ENCODE data around the gene DHRSX.
"Not testable (repeated sequence)": the region's sequence is repeated elsewhere in the genome, so short reads cannot be mapped to it uniquely, and the experiment has no call there.

DHRSX gene, protein sequence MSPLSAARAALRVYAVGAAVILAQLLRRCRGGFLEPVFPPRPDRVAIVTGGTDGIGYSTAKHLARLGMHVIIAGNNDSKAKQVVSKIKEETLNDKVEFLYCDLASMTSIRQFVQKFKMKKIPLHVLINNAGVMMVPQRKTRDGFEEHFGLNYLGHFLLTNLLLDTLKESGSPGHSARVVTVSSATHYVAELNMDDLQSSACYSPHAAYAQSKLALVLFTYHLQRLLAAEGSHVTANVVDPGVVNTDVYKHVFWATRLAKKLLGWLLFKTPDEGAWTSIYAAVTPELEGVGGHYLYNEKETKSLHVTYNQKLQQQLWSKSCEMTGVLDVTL

DNA sequence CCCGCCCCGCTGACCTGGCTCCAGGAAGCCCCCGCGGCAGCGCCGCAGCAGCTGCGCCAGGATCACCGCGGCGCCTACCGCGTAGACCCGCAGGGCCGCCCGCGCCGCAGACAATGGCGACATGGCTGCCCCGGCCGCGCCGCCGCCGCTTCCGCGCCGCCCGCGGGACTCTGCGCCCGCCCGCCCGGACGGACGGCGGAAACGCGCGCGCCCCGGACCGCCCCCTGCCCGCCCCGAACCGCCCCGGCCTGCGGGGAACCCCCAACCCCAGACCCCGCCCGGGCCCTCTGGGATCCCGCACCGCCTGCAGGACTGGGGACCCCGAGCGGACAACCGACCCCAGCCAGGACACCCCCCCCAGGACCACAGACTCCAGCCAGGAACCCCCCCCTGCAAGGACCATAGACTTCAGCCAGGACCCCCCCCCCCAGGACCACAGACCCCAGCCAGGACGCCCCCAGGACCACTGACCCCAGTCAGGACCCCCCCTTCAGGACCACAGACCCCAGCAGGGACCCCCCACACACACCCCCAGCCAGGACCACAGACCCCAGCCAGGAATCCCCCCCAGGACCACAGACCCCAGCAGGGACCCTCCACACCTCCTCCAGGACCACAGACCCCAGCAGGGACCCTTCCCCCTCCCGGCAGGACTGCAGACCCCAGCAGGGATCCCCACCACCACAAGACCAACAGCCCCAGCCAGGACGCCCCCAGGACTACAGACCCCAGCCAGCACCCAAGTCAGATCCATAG lies at the start of gene DHRSX, which contains the start of gene ZBED1:
Gene DHRSX (minus strand): TSS at position 174 of the 756 bp plus-strand sequence. CDS start 51 bp downstream, at position 123.
Gene ZBED1 (minus strand): TSS at position 174 of the 756 bp plus-strand sequence. CDS start 10,257 bp downstream, outside the sequence.
- peak; percentile 63 to 91 (median 77) for DNase-seq

DNA sequence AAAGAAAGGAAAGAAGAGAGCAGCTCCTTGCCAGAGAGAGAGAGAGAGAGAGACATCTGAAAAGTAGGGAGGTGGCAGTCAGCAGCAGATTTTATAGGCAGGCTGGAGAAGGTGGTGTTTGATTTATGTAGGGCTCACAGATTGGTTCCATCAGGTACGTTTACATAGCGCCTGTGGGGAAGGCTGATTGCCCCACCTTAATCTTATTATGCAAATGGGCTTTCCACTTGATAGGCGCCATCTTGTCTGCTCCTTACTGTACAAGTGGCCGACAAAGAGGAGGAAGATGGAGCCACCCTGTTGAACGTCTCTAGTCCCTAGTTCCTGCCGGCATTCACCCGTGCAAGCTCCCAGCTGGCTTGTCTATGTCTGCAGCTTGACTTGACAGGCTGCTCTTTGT lies 49.1 kb upstream of the DHRSX start:
- DNase-seq, result no peak

DNA sequence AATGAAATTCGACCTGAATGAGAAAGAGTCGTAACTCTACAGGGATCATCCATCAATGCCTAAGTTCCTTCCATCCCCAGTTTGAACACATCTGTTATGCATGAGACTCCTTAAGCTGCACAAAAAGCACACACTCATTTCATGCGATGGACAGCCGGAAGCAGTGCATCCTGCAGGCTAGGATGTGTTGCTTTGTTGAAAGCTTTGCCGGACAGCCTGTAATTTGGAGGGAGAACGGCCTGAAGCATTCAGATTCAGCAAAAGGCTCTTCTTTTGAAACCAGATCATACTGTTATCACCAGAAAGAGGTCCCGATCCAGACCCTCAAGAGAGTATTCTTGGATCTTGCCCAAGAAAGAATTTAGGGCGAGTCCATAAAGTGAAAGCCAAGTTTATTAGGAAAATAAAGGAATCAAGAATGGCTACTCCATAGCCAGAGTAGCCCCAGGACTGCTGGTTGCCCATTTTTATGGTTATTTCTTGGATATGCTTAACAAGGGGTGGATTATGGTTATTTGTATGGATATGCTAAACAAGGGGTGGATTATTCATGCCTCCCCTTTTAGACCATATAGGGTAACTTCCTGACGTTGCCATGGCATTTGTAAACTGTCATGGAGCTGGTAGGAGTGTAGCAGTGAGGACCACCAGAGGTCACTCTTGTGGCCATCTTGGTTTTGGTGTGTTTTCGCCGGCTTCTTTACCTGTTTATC lies 48.1 kb upstream of the DHRSX start:
- no peak for DNase-seq

DNA sequence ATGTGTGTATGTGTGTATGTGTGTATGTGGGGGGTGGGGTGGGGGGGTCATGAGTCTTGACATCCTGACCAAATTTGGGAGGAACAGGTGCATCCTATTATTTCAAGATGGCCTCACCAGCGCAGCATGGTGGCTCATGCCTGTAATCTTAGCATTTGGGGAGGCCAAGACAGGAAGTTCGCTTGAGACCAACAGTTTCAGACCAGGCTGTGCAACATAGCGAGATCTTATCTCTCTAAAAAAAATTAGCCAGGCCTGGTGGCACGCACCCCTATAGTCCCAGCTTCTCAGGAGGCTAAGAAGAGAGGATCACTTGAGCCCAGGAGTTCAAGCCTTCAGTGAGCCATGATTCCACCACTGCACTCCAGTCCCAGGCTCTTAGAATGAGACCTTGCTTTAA lies 47.0 kb upstream of the DHRSX start:
- DNase-seq, result no peak

DNA sequence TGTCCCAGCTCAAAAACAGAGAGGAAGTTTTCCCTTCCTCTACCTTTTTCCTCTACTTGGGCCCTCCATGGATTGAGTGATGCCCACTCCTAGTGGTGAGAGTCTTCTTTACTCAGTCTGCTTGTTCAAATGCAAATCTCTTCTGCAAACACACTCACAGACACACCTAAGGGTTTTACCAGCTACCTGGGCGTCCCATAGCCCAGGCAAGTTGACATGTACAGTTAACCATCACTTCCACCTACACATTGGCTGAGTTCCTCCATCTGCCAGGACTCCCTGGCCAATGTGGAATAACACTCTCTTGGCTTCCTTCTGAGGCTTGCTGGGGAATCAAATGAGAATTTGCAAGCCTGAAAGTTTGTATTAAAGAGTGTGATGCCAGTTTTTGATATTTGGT lies 45.7 kb upstream of the DHRSX start:
- no peak for DNase-seq

DNA sequence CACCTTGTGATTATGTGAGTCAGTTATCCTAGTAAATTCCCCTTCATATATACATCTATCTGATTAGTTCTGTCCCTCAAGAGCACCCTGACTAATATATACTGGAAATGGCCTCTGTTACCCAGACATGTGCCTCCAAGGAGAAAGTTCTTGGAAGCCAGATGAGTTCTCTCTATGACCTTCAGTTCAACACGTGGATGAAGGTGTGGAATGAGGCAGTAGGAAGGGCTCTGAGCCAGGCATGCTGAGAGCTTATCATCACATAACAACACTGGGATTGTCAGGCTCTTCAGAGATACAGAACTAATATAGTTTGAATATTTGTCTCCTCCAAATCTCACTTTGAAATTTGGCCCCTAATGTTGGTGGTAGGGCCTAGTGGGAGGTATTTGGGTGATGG lies 44.4 kb upstream of the DHRSX start:
- DNase-seq, result no peak

DNA sequence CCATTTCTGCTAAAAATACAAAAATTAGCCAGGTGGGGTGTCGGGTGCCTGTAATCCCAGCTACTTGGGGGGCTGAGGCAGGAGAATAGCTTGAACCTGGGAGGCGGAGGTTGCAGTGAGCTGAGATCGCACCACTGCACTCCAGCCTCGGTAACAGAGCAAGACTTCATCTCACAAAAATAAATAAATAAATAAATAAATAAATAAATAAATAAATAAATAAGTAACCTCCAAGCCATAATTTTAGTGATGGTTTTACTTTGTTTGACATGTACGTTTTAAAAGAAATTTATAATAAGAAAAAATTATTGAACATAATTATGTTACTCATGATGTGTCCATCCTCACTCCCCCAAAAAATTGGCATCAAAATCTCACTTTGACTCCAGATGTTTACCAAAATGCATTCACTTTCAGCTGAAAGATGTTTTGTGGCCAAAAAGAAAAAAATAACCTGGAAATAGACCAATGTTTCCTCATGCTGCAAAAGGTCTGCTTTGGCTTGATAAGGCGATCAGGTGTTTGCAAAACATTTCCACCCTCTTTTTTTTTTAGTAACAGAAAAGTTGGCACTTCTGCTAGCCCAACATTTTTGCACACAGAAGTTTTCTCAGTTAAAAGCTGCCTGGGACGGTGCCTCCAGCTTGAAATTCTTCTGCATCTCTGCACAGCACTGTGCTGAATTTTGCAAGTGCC lies 42.2 kb upstream of the DHRSX start:
- DNase-seq, result no peak

DNA sequence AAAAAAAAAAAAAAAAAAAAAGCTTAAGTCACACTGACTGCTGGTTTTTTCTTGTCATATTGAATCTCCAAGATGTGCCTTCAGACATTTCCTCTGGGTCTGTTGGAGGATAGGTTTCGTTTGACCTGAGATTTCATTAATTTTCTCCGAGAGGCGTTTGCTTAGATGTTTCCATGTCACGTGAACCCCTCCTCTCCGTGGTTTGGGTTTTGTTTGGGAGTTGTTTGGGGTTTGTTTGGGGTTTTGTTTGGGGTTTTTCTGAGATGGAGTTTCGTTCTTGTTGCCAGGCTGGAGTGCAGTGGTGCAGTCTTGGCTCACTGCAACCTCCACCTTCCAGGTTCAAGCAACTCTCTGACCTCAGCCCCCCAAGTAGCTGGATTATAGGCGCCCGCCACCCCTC lies 40.8 kb upstream of the DHRSX start:
- no peak for DNase-seq

DNA sequence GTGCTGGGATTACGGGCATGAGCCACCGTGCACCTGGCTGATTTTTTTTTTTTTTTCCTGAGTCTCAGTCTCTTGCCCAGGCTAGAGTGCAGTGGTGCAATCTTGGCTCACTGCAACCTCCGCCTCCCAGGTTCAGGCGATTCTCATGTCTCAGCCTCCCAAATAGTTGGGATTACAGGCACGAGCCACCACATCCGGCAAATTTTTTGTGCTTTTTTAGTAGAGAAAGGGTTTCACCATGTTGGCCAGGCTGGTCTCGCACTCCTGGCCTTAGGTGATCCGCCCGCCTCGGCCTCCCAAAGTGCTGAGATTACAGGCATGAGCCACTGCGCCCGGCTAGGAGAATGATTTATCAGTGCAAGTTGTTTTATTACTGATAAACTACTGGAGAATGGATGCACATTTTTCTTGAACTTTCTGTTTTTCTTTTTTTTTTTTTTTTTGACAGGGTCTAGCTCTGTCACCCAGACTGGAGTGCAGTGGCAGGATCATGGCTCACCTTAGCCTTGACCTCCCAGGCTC lies 39.7 kb upstream of the DHRSX start:
- DNase-seq, result no peak

DNA sequence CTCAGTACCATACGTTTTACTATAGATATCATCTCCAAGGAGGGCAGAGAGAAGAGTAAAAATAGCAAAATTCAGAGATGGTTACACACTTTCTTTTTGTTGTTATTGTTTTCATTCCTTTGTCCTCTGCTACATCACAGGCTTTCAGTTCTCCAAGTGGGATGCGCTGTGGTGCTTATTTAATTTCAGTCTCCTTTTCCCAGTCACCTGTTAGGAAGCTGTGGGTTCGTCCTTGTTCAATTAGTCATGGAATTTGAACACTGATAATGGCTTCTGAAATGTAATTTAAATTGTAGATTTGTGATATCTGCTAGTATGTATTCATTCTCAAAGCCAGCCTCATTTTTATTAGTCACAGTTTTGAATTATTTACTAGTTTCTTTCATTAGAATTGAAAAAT lies 38.8 kb upstream of the DHRSX start:
- no peak for DNase-seq

DNA sequence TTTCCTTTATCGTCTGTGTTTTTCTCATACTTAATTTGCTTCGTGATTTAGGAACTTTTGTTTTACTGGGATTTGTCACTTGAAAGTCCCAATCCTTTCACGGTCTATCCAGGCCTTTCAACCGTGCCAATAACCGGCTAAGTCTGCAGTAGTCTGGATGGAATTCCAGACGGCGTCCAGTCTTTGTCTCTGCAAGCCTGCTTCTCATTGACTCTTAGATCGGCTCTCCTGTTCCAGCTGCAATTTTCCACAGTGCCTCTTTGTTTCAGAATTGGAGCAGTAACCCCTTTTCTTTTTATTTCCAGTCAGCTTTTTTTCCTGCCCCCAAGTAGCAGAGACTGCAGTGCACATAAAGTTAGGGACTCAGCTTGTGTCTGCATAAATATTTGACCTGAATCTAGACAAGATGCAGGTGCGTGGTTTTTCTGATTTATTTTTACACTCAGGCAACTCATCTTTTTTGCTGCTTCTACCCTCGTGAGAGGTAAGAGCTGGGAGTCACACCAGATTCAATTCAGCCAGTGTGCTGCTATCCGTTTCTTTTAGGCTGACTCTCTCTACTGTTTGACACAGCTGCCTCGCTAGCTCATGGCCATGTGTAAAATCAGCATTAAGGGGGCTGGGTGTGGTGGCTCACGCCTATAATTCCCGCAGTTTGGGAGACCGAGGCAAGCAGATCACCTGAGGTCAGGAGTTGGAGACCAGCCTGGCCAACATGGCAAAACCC lies 37.4 kb upstream of the DHRSX start:
- no peak for DNase-seq

DNA sequence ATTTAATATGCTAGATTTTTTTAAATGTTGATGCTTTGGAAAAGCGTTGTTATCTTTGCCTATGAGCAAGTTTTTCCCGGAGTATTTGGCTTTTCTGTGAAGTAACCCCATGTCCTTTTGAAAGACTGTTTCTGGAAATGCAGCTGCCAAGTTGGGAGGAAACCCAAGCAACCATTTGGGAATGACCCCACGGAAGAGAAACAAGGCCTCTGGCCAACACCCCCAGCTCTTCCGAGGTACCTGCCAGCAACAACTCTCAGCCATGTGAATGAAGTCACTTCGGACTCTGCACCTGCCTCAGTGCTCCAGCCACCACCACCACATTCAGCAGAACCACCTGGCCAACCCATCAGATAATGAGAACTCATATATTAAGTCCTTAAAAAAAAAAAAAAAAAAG lies 36.2 kb upstream of the DHRSX start:
- DNase-seq, result no peak

DNA sequence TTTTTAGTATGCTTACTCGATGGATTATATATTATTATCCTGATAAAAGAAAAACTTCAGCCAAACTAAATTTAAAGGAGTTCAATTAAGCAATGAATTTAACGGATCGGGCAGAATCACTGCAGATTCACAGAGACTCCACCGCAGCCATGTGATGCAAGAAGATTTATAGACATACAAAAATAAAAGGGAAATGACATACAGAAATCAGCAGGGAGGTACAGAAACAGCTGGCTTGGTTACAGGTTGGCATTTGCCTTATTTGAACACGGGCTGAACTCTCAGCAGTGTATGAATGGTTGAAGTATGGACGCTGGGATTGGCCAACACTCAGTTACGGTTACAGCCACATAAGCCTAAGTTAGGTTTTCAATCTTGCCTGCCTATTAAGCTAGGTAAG lies 35.4 kb upstream of the DHRSX start:
- peak in 1 of 3 donors; percentile 16 for DNase-seq

DNA sequence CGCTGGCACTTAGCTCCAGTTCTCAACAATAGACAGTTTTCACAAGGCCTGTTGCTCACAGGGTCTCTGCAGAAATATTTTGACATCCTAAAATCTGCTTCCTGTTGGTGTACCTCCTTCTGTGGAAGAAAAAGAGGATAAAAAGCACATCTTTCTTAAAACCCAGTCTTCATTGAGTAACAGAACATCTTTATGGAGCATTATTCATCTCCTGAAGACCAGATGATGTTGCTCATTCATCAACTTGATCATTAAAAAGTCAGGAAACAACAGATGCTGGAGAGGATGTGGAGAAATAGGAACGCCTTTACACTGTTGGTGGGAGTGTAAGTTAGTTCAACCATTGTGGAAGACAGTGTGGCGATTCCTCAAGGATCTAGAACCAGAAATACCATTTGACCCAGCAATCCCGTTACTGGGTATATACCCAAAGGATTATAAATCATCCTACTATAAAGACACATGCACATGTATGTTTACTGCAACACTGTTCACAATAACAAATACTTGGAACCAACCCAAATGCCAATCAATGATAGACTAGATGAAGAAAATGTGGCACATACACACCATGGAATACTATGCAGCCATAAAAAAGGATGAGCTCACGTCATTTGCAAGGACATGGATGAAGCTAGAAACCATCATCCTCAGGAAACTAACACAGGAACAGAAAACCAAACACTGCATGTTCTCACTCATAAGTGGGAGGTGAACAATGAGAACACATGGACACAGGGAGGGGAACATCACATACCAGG lies 33.7 kb upstream of the DHRSX start:
- DNase-seq, result not testable (repeated sequence)

DNA sequence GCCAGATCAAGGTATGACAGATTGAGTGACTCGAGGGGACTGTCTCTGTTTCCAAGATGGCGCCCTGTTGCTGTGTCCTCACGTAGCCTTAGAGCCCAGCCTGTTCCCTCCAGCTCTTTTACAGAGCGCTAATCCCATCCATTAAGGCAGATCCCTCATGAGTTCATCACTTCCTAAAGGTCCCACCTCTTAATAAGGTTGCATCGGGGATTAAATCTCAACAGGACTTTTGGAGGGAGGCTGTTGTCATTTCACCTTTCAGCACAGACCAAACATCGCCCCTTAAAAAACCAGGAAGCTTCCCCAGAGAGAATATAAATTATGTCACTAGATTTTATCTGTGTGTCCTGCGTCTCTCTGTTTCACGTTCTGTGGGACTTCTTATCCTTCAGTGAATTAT lies 32.6 kb upstream of the DHRSX start:
- DNase-seq, result no peak

DNA sequence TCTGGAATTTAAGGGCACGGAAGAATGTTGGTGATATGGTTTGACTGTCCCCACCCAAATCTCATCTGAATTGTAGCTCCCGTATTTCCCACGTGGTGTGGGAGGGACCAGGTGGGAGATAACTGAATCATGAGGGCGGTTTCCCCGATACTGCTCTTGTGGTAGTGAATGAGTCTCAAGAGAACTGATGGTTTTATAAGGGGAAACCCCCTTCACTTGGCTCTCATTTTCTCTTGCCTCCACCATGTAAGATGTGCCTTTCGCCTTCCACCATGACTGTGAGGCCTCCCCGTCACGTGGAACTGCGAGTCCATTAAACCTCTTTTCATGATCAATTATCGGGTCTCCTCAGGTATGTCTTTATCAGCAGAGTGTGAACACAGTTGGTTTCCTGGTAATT lies 25.6 kb upstream of the DHRSX start:
- DNase-seq, result no peak

DNA sequence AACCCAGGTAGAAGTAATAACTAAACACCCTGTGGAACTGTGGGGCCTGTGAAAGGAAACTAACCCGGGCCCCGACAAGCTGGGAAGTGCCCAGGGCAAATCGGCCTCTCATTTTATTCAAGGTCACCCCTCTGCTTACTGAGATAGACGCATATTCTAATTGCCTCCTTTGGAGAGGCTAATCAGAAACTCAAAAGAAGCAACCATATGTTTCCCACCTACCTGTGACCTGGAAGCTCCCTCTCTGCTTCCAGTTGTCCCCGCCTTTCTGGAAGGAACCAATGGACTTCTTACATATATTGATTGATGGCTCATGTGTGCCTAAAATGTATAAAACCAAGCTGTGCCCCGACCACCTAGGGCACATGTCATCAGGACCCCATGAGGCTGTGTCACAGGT lies 23.1 kb upstream of the DHRSX start:
- DNase-seq, result no peak

DNA sequence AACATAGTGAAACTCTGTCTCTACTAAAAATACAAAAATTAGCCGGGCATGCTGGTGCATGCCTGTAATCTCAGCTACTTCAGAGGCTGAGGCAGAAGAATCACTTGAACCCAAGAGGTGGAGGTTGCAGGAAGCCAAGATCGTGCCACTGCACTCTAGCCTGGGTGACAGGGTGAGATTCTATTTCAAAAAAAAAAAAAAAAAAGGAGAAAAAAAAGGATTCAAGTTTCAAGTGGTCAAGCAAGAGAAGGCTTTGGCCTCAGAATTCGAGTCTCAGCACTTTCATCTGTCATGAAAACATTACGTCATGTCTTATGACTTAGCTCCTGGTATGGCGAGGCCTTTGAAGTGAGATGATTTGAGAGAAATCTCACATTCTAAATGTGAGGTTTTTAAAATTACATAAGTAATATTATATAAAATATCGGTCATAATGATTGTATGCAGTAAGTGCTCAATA lies 21.2 kb upstream of the DHRSX start:
- peak; percentile 77 to 91 (median 91) for DNase-seq

DNA sequence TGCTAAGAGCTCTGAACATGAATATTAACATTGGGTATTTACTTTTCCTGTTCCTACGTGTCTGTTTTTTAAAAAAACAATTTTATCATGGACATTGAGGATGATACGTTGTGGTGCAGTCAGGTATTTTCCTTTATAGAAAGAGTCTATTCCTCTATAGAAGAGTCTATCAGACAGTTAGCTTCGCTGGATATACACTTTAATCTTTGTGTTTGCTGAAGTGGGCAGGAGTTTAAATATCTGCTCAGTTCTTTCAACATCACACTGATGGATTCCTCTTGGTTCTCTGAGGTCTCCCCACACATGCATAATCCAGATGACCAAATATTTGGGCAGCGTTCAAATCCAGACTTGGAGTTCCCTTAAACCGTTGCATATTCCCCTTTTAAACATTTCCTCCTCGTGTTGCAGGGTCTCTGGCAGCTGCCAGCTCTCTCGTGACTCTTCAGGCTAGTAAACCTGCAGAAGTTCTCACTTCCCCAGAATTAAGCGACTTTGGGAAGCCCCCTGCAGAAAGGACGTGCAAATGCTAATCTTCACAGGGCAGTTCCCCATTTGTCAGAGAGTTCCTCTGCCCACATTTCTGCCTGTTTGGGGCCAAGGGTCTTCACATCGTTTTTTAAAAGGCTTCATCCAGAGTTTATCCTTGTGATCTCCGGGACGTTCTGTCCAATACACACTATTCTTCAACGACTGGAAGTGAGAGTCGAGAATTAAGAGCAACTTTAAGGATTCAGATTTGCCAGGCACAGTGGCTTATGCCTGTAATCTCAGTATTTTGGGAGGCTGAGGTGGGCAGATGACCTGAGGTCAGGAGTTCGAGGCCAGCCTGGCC lies 20.5 kb upstream of the DHRSX start:
- peak; percentile 94 to 99 (median 96) for DNase-seq

DNA sequence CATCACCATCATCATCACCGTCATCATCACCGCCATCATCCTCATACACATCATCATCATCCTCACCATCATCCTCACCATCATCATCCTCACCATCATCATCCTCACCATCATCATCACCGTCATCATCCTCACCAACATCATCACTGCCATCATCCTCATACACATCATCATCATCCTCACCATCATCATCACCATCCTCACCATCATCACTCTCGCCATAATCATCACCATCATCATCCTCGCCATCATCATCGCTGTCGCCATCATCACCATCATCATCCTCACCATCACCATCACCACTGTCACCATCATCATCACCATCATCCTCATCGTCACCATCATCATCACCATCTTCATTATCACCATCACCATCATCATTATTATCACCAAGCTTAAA lies 19.8 kb upstream of the DHRSX start:
- no peak for DNase-seq

Measured in suppressor macrophage treated with lipopolysaccharide for 1 hour (primary cell).